K562 (cell line): ENCODE data around the gene DNAJC1. TPM values are rescaled to one million over a fixed set of nuclear protein-coding genes. Genes with fewer than 3 reads are reported as not detected.

Experiments
- CHD1 ChIP-seq: fragments of 200-600 bp; sonication (generic); IDR thresholded peaks from one replicate; pipeline ENCODE4 v1.6.1; 2012; ENCODE audit warnings: mild to moderate bottlenecking, moderate library complexity, low read length, inconsistent platforms
- HDAC2 ChIP-seq: fragments of 450-650 bp; IDR thresholded peaks from 2 replicates; pipeline ENCODE4 v1.6.1; 2016; ENCODE audit warnings: mild to moderate bottlenecking
- NELFE ChIP-seq: IDR thresholded peaks from 2 replicates; pipeline ENCODE4 v1.6.1; 2011; ENCODE audit warnings: mild to moderate bottlenecking; ENCODE audit not compliant: insufficient read depth, insufficient read length
- NRF1 ChIP-seq, 2 experiments: fragments of 450-650 bp; IDR thresholded peaks in 1 of 2; conservative IDR thresholded peaks in 1 of 2; 2 replicates each; pipeline ENCODE4 v1.6.1; 2014; ENCODE audit warnings: mild to moderate bottlenecking in 2 of 2
- ZNF354B ChIP-seq: fragments of 250-450 bp; sonication (Bioruptor Pico); IDR thresholded peaks from 2 replicates; pipeline ENCODE4 v1.4.0; 2020
- ZNF79 ChIP-seq: fragments of 250-450 bp; sonication (Bioruptor Pico); IDR thresholded peaks from 2 replicates; pipeline ENCODE4 v1.4.0; 2020; ENCODE audit warnings: low read depth, mild to moderate bottlenecking, moderate library complexity
- polyA plus RNA-seq, 8 experiments: library from polyadenylated mRNA; depleted of rRNA in 4 of 8; stranded (reverse) in 5 of 8; unstranded in 3 of 8; fragments of >200 nt; fragmentation: Nextera tagmentation in 2 of 8; fragmentation: Illumina TruSeq in 1 of 8; extraction: Ambion mirVana in 2 of 8; extraction: Trizol in 1 of 8; gene quantifications; 2 replicates each; pipeline versions ENCODE4 v1.2.1 to v1.2.3, GENCODE V29; 2011 to 2014; ENCODE audit warnings: inconsistent platforms in 1 of 8, missing spikeins in 1 of 8
- total RNA-seq, 7 experiments: library from RNA; depleted of rRNA in 6 of 7; stranded (reverse); fragments of >200 nt in 6 of 7; fragmentation: Illumina TruSeq in 2 of 7; extraction: Trizol in 2 of 7; gene quantifications; 2 replicates each; pipeline versions ENCODE4 v1.2.1 to v1.2.3, GENCODE V29; 2011 to 2021; ENCODE audit warnings: low replicate concordance in 1 of 7
- TF ChIP-seq, protein P1 (sequence below): fragments of 450-650 bp; IDR thresholded peaks from 2 replicates; pipeline ENCODE4 v1.6.1; 2018; ENCODE audit not compliant: partially characterized antibody
- TF ChIP-seq, protein P2 (sequence below): fragments of 200-600 bp; sonication (generic); IDR thresholded peaks from one replicate; pipeline ENCODE4 v1.6.1; 2012; ENCODE audit warnings: mild to moderate bottlenecking, low read depth, low read length, inconsistent platforms

The DNAJC1 gene
- total and polyA plus RNA-seq, 9 of the 15 experiments (the other 6 are each of a cell fraction or from before 2014, with no cell fraction given): 5.4 to 77.6 (median 40.3) TPM

- TF ChIP-seq, protein P1, sequence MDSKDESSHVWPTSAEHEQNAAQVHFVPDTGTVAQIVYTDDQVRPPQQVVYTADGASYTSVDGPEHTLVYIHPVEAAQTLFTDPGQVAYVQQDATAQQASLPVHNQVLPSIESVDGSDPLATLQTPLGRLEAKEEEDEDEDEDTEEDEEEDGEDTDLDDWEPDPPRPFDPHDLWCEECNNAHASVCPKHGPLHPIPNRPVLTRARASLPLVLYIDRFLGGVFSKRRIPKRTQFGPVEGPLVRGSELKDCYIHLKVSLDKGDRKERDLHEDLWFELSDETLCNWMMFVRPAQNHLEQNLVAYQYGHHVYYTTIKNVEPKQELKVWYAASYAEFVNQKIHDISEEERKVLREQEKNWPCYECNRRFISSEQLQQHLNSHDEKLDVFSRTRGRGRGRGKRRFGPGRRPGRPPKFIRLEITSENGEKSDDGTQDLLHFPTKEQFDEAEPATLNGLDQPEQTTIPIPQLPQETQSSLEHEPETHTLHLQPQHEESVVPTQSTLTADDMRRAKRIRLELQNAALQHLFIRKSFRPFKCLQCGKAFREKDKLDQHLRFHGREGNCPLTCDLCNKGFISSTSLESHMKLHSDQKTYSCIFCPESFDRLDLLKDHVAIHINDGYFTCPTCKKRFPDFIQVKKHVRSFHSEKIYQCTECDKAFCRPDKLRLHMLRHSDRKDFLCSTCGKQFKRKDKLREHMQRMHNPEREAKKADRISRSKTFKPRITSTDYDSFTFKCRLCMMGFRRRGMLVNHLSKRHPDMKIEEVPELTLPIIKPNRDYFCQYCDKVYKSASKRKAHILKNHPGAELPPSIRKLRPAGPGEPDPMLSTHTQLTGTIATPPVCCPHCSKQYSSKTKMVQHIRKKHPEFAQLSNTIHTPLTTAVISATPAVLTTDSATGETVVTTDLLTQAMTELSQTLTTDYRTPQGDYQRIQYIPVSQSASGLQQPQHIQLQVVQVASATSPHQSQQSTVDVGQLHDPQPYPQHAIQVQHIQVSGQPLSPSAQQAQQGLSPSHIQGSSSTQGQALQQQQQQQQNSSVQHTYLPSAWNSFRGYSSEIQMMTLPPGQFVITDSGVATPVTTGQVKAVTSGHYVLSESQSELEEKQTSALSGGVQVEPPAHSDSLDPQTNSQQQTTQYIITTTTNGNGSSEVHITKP: no peak
- no peak for TF ChIP-seq NELFE
- no peak for TF ChIP-seq NRF1 (conservative IDR thresholded peaks at IDR 0.05 in 1 of 2, IDR thresholded peaks at IDR 0.05 in 1 of 2)
- TF ChIP-seq ZNF79 (CRISPR knock-in tag): no peak
- no peak for TF ChIP-seq ZNF354B (CRISPR knock-in tag)
- no peak for TF ChIP-seq CHD1
- TF ChIP-seq, protein P2, sequence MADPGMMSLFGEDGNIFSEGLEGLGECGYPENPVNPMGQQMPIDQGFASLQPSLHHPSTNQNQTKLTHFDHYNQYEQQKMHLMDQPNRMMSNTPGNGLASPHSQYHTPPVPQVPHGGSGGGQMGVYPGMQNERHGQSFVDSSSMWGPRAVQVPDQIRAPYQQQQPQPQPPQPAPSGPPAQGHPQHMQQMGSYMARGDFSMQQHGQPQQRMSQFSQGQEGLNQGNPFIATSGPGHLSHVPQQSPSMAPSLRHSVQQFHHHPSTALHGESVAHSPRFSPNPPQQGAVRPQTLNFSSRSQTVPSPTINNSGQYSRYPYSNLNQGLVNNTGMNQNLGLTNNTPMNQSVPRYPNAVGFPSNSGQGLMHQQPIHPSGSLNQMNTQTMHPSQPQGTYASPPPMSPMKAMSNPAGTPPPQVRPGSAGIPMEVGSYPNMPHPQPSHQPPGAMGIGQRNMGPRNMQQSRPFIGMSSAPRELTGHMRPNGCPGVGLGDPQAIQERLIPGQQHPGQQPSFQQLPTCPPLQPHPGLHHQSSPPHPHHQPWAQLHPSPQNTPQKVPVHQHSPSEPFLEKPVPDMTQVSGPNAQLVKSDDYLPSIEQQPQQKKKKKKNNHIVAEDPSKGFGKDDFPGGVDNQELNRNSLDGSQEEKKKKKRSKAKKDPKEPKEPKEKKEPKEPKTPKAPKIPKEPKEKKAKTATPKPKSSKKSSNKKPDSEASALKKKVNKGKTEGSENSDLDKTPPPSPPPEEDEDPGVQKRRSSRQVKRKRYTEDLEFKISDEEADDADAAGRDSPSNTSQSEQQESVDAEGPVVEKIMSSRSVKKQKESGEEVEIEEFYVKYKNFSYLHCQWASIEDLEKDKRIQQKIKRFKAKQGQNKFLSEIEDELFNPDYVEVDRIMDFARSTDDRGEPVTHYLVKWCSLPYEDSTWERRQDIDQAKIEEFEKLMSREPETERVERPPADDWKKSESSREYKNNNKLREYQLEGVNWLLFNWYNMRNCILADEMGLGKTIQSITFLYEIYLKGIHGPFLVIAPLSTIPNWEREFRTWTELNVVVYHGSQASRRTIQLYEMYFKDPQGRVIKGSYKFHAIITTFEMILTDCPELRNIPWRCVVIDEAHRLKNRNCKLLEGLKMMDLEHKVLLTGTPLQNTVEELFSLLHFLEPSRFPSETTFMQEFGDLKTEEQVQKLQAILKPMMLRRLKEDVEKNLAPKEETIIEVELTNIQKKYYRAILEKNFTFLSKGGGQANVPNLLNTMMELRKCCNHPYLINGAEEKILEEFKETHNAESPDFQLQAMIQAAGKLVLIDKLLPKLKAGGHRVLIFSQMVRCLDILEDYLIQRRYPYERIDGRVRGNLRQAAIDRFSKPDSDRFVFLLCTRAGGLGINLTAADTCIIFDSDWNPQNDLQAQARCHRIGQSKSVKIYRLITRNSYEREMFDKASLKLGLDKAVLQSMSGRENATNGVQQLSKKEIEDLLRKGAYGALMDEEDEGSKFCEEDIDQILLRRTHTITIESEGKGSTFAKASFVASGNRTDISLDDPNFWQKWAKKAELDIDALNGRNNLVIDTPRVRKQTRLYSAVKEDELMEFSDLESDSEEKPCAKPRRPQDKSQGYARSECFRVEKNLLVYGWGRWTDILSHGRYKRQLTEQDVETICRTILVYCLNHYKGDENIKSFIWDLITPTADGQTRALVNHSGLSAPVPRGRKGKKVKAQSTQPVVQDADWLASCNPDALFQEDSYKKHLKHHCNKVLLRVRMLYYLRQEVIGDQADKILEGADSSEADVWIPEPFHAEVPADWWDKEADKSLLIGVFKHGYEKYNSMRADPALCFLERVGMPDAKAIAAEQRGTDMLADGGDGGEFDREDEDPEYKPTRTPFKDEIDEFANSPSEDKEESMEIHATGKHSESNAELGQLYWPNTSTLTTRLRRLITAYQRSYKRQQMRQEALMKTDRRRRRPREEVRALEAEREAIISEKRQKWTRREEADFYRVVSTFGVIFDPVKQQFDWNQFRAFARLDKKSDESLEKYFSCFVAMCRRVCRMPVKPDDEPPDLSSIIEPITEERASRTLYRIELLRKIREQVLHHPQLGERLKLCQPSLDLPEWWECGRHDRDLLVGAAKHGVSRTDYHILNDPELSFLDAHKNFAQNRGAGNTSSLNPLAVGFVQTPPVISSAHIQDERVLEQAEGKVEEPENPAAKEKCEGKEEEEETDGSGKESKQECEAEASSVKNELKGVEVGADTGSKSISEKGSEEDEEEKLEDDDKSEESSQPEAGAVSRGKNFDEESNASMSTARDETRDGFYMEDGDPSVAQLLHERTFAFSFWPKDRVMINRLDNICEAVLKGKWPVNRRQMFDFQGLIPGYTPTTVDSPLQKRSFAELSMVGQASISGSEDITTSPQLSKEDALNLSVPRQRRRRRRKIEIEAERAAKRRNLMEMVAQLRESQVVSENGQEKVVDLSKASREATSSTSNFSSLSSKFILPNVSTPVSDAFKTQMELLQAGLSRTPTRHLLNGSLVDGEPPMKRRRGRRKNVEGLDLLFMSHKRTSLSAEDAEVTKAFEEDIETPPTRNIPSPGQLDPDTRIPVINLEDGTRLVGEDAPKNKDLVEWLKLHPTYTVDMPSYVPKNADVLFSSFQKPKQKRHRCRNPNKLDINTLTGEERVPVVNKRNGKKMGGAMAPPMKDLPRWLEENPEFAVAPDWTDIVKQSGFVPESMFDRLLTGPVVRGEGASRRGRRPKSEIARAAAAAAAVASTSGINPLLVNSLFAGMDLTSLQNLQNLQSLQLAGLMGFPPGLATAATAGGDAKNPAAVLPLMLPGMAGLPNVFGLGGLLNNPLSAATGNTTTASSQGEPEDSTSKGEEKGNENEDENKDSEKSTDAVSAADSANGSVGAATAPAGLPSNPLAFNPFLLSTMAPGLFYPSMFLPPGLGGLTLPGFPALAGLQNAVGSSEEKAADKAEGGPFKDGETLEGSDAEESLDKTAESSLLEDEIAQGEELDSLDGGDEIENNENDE: no peak
- TF ChIP-seq HDAC2: no peak
These were observed 271.3 kb downstream of the DNAJC1 start (continued) for GRCh38 chr10:21732067-21732772.
